DOHH2 (cell line): ENCODE measurements around the gene ATP10B.

Experiments used
- H3F3A ChIP-seq: fragments of 200-600 bp; sonication (generic), shearing (Covaris generic); 2 replicates; pipeline ENCODE4 v1.6.0; 2016; ENCODE audit warnings: antibody characterized with exemption, mild to moderate bottlenecking; ENCODE audit not compliant: control insufficient read depth, insufficient read depth
- H3K27ac ChIP-seq: fragments of 200-600 bp; sonication (generic); 2 replicates; pipeline ENCODE4 v1.5.1; 2014; ENCODE audit warnings: low read depth, mild to moderate bottlenecking, low read length, moderate library complexity
- H3K27me3 ChIP-seq: fragments of 200-600 bp; sonication (generic); 2 replicates; pipeline ENCODE4 v1.6.1; 2014; ENCODE audit warnings: mild to moderate bottlenecking, low read length, mixed read lengths; ENCODE audit not compliant: control insufficient read depth
- H3K36me3 ChIP-seq: fragments of 200-600 bp; sonication (generic); 2 replicates; pipeline ENCODE4 v1.6.1; 2014; ENCODE audit warnings: mild to moderate bottlenecking, low read length, moderate library complexity, mixed read lengths; ENCODE audit not compliant: control insufficient read depth
- H3K4me1 ChIP-seq: fragments of 200-600 bp; sonication (generic); 2 replicates; pipeline ENCODE4 v1.6.1; 2014; ENCODE audit warnings: mild to moderate bottlenecking, low read length, mixed read lengths; ENCODE audit not compliant: control insufficient read depth
- H3K4me2 ChIP-seq: fragments of 200-600 bp; sonication (generic); 2 replicates; pipeline ENCODE4 v1.6.0; 2014; ENCODE audit warnings: mild to moderate bottlenecking, low read length, moderate library complexity
- H3K4me3 ChIP-seq: fragments of 200-600 bp; sonication (generic); 2 replicates; pipeline ENCODE4 v1.5.1; 2014; ENCODE audit warnings: mild to moderate bottlenecking, low read length, mixed read lengths
- H3K79me2 ChIP-seq: fragments of 200-600 bp; sonication (generic); 2 replicates; pipeline ENCODE4 v1.6.1; 2014; ENCODE audit warnings: mild to moderate bottlenecking, low read length, mixed read lengths; ENCODE audit not compliant: control insufficient read depth
- H3K9me2 ChIP-seq: fragments of 200-600 bp; sonication (generic); replicated peaks from 2 replicates; pipeline ENCODE4 v1.6.1; 2014; ENCODE audit warnings: mild to moderate bottlenecking, low read length, mixed read lengths; ENCODE audit not compliant: control insufficient read depth
- H3K9me3 ChIP-seq: fragments of 200-600 bp; sonication (generic); 2 replicates; pipeline ENCODE4 v1.6.1; 2014; ENCODE audit warnings: antibody characterized with exemption, low read length, mixed read lengths; ENCODE audit not compliant: control insufficient read depth, insufficient read depth
- H4K20me1 ChIP-seq: fragments of 200-600 bp; sonication (generic); 2 replicates; pipeline ENCODE4 v1.6.0; 2014; ENCODE audit warnings: low read depth, mild to moderate bottlenecking, antibody characterized with exemption, low read length, moderate library complexity; ENCODE audit not compliant: control insufficient read depth, insufficient read depth
- EZH2phosphoT487 ChIP-seq: fragments of 200-600 bp; sonication (generic); IDR thresholded peaks from 2 replicates; pipeline ENCODE4 v1.6.1; 2017; ENCODE audit warnings: borderline replicate concordance, mild to moderate bottlenecking, antibody characterized with exemption, low read length, moderate library complexity, mixed read lengths
- TF ChIP-seq, protein P1 (sequence below): fragments of 200-600 bp; sonication (generic); IDR thresholded peaks from one replicate; pipeline ENCODE4 v1.5.1; 2014; ENCODE audit warnings: antibody characterized with exemption, mild to moderate bottlenecking, low read depth, low read length; ENCODE audit not compliant: poor library complexity, severe bottlenecking

Gene ATP10B

GRCh38 chr5:160744268-160745101 lies 107.5 kb downstream of the ATP10B start:
- H3K27ac ChIP-seq, result no peak overlapping the region
- no peak overlapping the region for H3K4me2 ChIP-seq
- no peaks in the 10 kb centered on the region for H3F3A ChIP-seq
- no peaks in the 10 kb centered on the region for H3K79me2 ChIP-seq
- H3K36me3 ChIP-seq, result no peaks in the 10 kb centered on the region
- H3K9me3 ChIP-seq, result no peaks in the 10 kb centered on the region
- no peak overlapping the region for H3K4me3 ChIP-seq
- H4K20me1 ChIP-seq, result no peaks in the 10 kb centered on the region
- no peaks in the 10 kb centered on the region for H3K27me3 ChIP-seq
- TF ChIP-seq, protein P1, sequence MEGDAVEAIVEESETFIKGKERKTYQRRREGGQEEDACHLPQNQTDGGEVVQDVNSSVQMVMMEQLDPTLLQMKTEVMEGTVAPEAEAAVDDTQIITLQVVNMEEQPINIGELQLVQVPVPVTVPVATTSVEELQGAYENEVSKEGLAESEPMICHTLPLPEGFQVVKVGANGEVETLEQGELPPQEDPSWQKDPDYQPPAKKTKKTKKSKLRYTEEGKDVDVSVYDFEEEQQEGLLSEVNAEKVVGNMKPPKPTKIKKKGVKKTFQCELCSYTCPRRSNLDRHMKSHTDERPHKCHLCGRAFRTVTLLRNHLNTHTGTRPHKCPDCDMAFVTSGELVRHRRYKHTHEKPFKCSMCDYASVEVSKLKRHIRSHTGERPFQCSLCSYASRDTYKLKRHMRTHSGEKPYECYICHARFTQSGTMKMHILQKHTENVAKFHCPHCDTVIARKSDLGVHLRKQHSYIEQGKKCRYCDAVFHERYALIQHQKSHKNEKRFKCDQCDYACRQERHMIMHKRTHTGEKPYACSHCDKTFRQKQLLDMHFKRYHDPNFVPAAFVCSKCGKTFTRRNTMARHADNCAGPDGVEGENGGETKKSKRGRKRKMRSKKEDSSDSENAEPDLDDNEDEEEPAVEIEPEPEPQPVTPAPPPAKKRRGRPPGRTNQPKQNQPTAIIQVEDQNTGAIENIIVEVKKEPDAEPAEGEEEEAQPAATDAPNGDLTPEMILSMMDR, result no peak
- TF ChIP-seq EZH2phosphoT487, result no peak
- H3K9me2 ChIP-seq, result no peaks in the 10 kb centered on the region
- no peaks in the 10 kb centered on the region for H3K4me1 ChIP-seq

GRCh38 chr5:160743027-160743426 lies 109.0 kb downstream of the ATP10B start:
- no peaks in the 10 kb centered on the region for H3K9me2 ChIP-seq
- no peak for TF ChIP-seq EZH2phosphoT487
- TF ChIP-seq, protein P1, result no peak
- no peak overlapping the region for H3K4me3 ChIP-seq
- no peaks in the 10 kb centered on the region for H3K36me3 ChIP-seq
- no peaks in the 10 kb centered on the region for H3K79me2 ChIP-seq
- H3K27ac ChIP-seq, result no peak overlapping the region
- no peaks in the 10 kb centered on the region for H4K20me1 ChIP-seq
- H3K4me2 ChIP-seq, result no peak overlapping the region
- no peaks in the 10 kb centered on the region for H3K9me3 ChIP-seq
- H3K4me1 ChIP-seq, result no peaks in the 10 kb centered on the region
- H3F3A ChIP-seq, result no peaks in the 10 kb centered on the region
- no peaks in the 10 kb centered on the region for H3K27me3 ChIP-seq

GRCh38 chr5:160742446-160742845 lies 109.6 kb downstream of the ATP10B start:
- H3K4me3 ChIP-seq, result no peak overlapping the region
- H3K9me2 ChIP-seq, result no peaks in the 10 kb centered on the region
- no peaks in the 10 kb centered on the region for H4K20me1 ChIP-seq
- no peaks in the 10 kb centered on the region for H3K36me3 ChIP-seq
- no peak overlapping the region for H3K4me2 ChIP-seq
- no peaks in the 10 kb centered on the region for H3F3A ChIP-seq
- H3K4me1 ChIP-seq, result no peaks in the 10 kb centered on the region
- TF ChIP-seq, protein P1, result no peak
- TF ChIP-seq EZH2phosphoT487, result no peak
- no peak overlapping the region for H3K27ac ChIP-seq
- no peaks in the 10 kb centered on the region for H3K9me3 ChIP-seq
- no peaks in the 10 kb centered on the region for H3K79me2 ChIP-seq
- no peaks in the 10 kb centered on the region for H3K27me3 ChIP-seq
